Measurements from ENCODE around the gene VWF. TPM values are rescaled to one million over a fixed set of nuclear protein-coding genes. Genes with fewer than 3 reads are reported as not detected.

The VWF gene
- total and polyA plus RNA-seq, 2 of the 4 experiments (the other 2 are of a cell fraction): under 0.01 to 0.09 TPM

GRCh38 chr12:6076776-6077691 is 47.4 kb downstream of the VWF start (continued):
- no peak for TF ChIP-seq MXI1 (IDR thresholded peaks at IDR 0.05; ENCODE audit: borderline replicate concordance, low read depth, low read length)

GRCh38 chr12:6076346-6076745 is 48.1 kb downstream of the VWF start:
- H2BK5ac ChIP-seq (ENCODE audit: low read depth, low read length, poor library complexity, severe bottlenecking): no peak overlapping the region
- H3K9ac ChIP-seq (ENCODE audit: low read depth, low read length): no peak overlapping the region
- H2AK5ac ChIP-seq (ENCODE audit: low read depth, low read length): no peak overlapping the region
- no peak for ATAC-seq (ENCODE audit: low read depth)
- H3K4me2 ChIP-seq (ENCODE audit: low read depth, low read length): no peak overlapping the region
- peaks cover 12% of the 10 kb centered on the region for H3K4me1 ChIP-seq (ENCODE audit: control insufficient read depth, insufficient read depth, low read length)
- H2BK120ac ChIP-seq (ENCODE audit: low read depth, low read length): no peak overlapping the region
- no peak overlapping the region for H3K4ac ChIP-seq (ENCODE audit: low read depth, low read length)
- no peak overlapping the region for H2AFZ ChIP-seq (replicated peaks; ENCODE audit: low read length, poor library complexity)
- no peak overlapping the region for H3K56ac ChIP-seq (ENCODE audit: extremely low read depth, insufficient read depth, low read length)
- no peak overlapping the region for H3K4me3 ChIP-seq (ENCODE audit: insufficient read depth, low read depth, low read length)
- no peaks in the 10 kb centered on the region for H3K36me3 ChIP-seq (ENCODE audit: control insufficient read depth, insufficient read depth, low read length)
- H4K8ac ChIP-seq (ENCODE audit: low read depth in 2 of 2, low read length in 2 of 2): no peak overlapping the region
- no TSS peak for BruUV-seq (replicated peaks)
- H3K9me3 ChIP-seq (ENCODE audit: control insufficient read depth, insufficient read depth, low read length): no peaks in the 10 kb centered on the region
- no peak overlapping the region for H4K91ac ChIP-seq (ENCODE audit: insufficient read depth, low read depth, low read length)
- no peaks in the 10 kb centered on the region for H3K79me1 ChIP-seq (ENCODE audit: low read depth in 1 of 2, low read length in 2 of 2)
- H3K18ac ChIP-seq (ENCODE audit: low read depth, low read length): no peak overlapping the region
- H2BK20ac ChIP-seq (ENCODE audit: low read depth, low read length): no peak overlapping the region
- peaks cover 12% of the 10 kb centered on the region for H3K9me1 ChIP-seq (ENCODE audit: insufficient read depth, low read length)
- no peak for DNase-seq
- in situ Hi-C loops (cut with MboI; ENCODE audit: low sequenced_read_pairs): no loop called here
- no peaks in the 10 kb centered on the region for H3K27me3 ChIP-seq (ENCODE audit: control insufficient read depth, insufficient read depth, low read length)
- dilution Hi-C loops (cut with HindIII; ENCODE audit: low sequenced_read_pairs, unreplicated experiment): no loop called here
- WGBS, 2 experiments (ENCODE audit: extremely low coverage in 2 of 2, insufficient read length in 1 of 2): no CpG with 5 or more reads among the region's 4 CpGs
- no peaks in the 10 kb centered on the region for H4K20me1 ChIP-seq (ENCODE audit: insufficient read depth, low read length)
- POLR2A ChIA-PET (ENCODE audit: unreplicated experiment): no interaction called here
- no peak overlapping the region for H3K23ac ChIP-seq (ENCODE audit: low read depth, low read length)
- H2AK9ac ChIP-seq (replicated peaks; ENCODE audit: low read depth, low read length, poor library complexity): no peak overlapping the region
- intact Hi-C loops (cut with micrococcal nuclease): no loop called here
- H2BK15ac ChIP-seq (ENCODE audit: low read depth, low read length): no peak overlapping the region
- no peak overlapping the region for H4K5ac ChIP-seq (ENCODE audit: low read depth, low read length)
- CTCF ChIA-PET: no interaction called here
- no peak overlapping the region for H3K27ac ChIP-seq (ENCODE audit: insufficient read depth, low read length)
- TF ChIP-seq CEBPB (IDR thresholded peaks at IDR 0.05; ENCODE audit: low read depth, low read length) (peak; percentile 55), RFX5 (IDR thresholded peaks at IDR 0.05; ENCODE audit: low read depth, low read length) (no peak)
- no peak overlapping the region for H3K14ac ChIP-seq (replicated peaks; ENCODE audit: low read depth, low read length)

Data from IMR-90 (cell line).